Immature natural killer cell (primary cell): ENCODE data around the gene TMEM235. TPM values are rescaled to one million over a fixed set of nuclear protein-coding genes. Genes with fewer than 3 reads are reported as not detected.
A peak's percentile ranks its signal among the peaks of the same experiment; 100 is the strongest.

Experiments used
- DNase-seq, 3 donors: peaks; one replicate each; pipeline ENCODE4 v3.0.0; 2022; ENCODE audit warnings: mixed read lengths in 1 of 3
- H3K27ac Mint-ChIP-seq, 6 donors: one replicate each; pipeline ENCODE4 v1.8.0; 2020; ENCODE audit warnings: mixed read lengths in 6 of 6, mild to moderate bottlenecking in 5 of 6, inconsistent platforms in 4 of 6, moderate library complexity in 3 of 6
- H3K27me3 Mint-ChIP-seq, 3 donors: one replicate each; pipeline ENCODE4 v1.8.0; 2020 to 2021; ENCODE audit warnings: low read depth in 3 of 3, mild to moderate bottlenecking in 3 of 3, mixed read lengths in 3 of 3, moderate library complexity in 3 of 3, inconsistent platforms in 1 of 3
- H3K36me3 Mint-ChIP-seq, 3 donors: one replicate each; pipeline ENCODE4 v1.8.0; 2020; ENCODE audit warnings: mixed read lengths in 3 of 3, inconsistent platforms in 2 of 3, mild to moderate bottlenecking in 2 of 3
- H3K4me1 Mint-ChIP-seq, 2 donors: one replicate each; pipeline ENCODE4 v1.8.0; 2020; ENCODE audit warnings: inconsistent platforms in 2 of 2, mild to moderate bottlenecking in 2 of 2, mixed read lengths in 2 of 2, moderate library complexity in 1 of 2
- H3K4me3 Mint-ChIP-seq, 5 donors: one replicate each; pipeline ENCODE4 v1.8.0; 2020; ENCODE audit warnings: mild to moderate bottlenecking in 5 of 5, mixed read lengths in 5 of 5, inconsistent platforms in 3 of 5, moderate library complexity in 3 of 5
- H3K9me3 Mint-ChIP-seq, 6 donors: one replicate each; pipeline ENCODE4 v1.8.0; 2020; ENCODE audit warnings: mild to moderate bottlenecking in 6 of 6, mixed read lengths in 6 of 6, inconsistent platforms in 4 of 6, moderate library complexity in 3 of 6
- polyA plus RNA-seq, 3 donors: library from polyadenylated mRNA; unstranded; fragments of 300-500 nt; fragmentation: Illumina TruSeq; gene quantifications; one replicate each; pipeline ENCODE4 v1.2.3, GENCODE V29; 2021

TMEM235 gene
- polyA plus RNA-seq, 3 donors from 2014 or later: not detected

DNA sequence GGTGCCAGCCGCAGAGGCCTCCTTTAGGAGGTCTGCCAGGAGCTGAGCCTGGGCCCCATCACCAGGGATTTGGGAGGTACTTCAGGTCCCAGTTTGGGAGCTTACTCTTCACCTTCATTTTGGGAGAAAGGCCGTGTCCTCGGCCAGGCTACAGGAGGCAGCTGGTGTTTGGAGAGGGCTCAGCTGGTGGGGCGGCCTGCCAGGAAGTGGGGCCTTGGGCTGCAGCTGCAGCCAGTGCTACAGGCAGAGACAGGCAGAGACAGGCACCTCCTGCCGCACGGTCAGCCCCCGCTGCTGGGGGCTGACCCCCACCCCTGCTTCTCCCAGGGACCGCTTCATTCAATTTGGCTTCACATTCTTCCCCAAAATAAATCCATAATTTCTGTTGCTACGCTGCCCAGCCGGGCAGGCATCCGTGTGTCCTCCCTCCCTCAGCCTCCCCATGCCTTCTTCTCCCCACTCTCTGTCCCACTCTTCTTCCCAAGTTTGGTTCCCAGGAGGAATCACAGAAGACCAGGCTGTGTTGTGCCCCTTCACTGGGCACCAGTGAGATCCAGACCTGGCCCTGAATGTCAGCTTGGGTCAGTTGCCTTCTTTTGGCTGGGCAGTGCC is 6.1 kb downstream of the TMEM235 start:
- H3K27ac Mint-ChIP-seq: no peak overlapping the region
- peaks cover 0 to 4% (median 3%) of the 10 kb centered on the region in 3 donors for H3K27me3 Mint-ChIP-seq
- peaks cover 0 to 3% of the 10 kb centered on the region in 2 donors for H3K4me1 Mint-ChIP-seq
- no peak for DNase-seq
- H3K36me3 Mint-ChIP-seq: no peaks in the 10 kb centered on the region
- H3K4me3 Mint-ChIP-seq: no peak overlapping the region
- no peaks in the 10 kb centered on the region for H3K9me3 Mint-ChIP-seq

- Mint-ChIP-seq H3K27ac (no peak overlapping the region), H3K9me3 (no peaks in the 10 kb centered on the region), H3K36me3 (no peaks in the 10 kb centered on the region), H3K4me1 (no peaks in the 10 kb centered on the region), H3K27me3 (peaks cover 0 to 1% (median 0%) of the 10 kb centered on the region in 3 donors), H3K4me3 (no peak overlapping the region)
- DNase-seq: no peak
These were observed 7.5 kb downstream of the TMEM235 start for GRCh38 chr17:78238823-78239488.

- no peak overlapping the region for H3K4me3 Mint-ChIP-seq
- peaks cover 0 to under 1% (median 0%) of the 10 kb centered on the region in 3 donors for H3K27me3 Mint-ChIP-seq
- H3K4me1 Mint-ChIP-seq: no peaks in the 10 kb centered on the region
- H3K27ac Mint-ChIP-seq: no peak overlapping the region
- H3K9me3 Mint-ChIP-seq: no peaks in the 10 kb centered on the region
- DNase-seq: no peak
- H3K36me3 Mint-ChIP-seq: no peaks in the 10 kb centered on the region
These were observed 8.1 kb downstream of the TMEM235 start for GRCh38 chr17:78239489-78239931.

DNA sequence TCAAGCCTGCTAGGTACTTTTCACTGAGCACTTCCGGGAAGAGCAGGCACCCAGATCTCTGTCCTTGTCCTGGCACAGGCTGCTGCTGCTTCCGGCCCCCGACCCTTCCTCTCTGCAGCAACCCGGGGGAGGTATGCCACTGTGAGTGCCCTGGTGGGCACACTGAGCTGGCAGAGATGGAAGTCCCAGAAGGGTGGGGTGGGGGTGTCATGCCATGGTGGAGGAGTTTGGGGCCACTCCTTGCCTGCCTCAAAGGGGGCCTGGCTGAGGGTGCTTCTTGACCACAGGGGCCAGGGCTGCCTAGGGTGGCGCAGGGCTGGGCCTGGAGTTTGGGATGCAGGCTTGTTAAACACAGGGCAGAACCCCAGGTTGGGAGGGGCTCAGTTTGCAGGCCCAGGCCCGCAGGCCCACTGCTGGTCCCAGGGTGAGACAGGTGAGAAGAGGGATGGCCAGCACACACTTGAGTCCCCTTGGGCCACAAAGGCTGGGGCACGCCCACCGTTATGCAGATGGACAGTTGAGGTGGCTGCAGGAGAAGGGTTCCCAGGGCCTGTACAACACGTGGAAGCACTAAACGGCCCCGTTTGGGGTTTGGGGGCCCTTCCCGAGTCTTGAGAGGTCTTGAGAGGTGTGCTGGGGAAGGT is 8.7 kb downstream of the TMEM235 start:
- no peaks in the 10 kb centered on the region for H3K27me3 Mint-ChIP-seq
- no peaks in the 10 kb centered on the region for H3K9me3 Mint-ChIP-seq
- H3K36me3 Mint-ChIP-seq: no peaks in the 10 kb centered on the region
- no peak overlapping the region for H3K4me3 Mint-ChIP-seq
- no peak for DNase-seq
- H3K27ac Mint-ChIP-seq: peak overlapping the region in 1 of 6 donors; percentile 11
- no peaks in the 10 kb centered on the region for H3K4me1 Mint-ChIP-seq

DNA sequence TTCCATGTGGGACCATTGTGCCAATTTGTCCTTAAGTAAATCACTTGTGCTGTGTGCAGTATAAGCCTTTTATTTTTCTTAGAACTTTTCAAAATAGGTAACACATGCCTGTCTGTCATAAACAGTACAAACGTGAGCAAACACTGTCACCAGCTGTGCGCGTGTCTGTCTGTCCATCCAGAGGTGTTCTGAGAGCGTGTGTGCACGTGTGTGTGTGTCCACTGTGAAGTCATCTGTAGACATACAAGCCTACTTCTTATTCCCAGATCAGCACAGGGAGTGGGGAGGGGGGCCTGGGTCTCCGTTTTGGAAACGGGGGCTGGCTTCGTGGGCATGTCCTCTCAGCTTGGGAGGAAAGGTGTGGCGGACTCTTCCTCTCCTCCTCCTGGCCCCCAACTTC is 9.4 kb downstream of the TMEM235 start:
- peaks cover 0 to 2% (median 0%) of the 10 kb centered on the region in 3 donors for H3K36me3 Mint-ChIP-seq
- no peak overlapping the region for H3K27ac Mint-ChIP-seq
- no peaks in the 10 kb centered on the region for H3K4me1 Mint-ChIP-seq
- H3K4me3 Mint-ChIP-seq: no peak overlapping the region
- H3K27me3 Mint-ChIP-seq: no peaks in the 10 kb centered on the region
- H3K9me3 Mint-ChIP-seq: no peaks in the 10 kb centered on the region
- no peak for DNase-seq

- H3K27ac Mint-ChIP-seq: no peak overlapping the region
- no peak overlapping the region for H3K4me3 Mint-ChIP-seq
- DNase-seq: no peak
- peaks cover 0 to 2% (median 0%) of the 10 kb centered on the region in 3 donors for H3K36me3 Mint-ChIP-seq
- H3K4me1 Mint-ChIP-seq: no peaks in the 10 kb centered on the region
- H3K9me3 Mint-ChIP-seq: no peaks in the 10 kb centered on the region
- no peaks in the 10 kb centered on the region for H3K27me3 Mint-ChIP-seq
These were observed 10.0 kb downstream of the TMEM235 start for GRCh38 chr17:78241277-78242023.

DNA sequence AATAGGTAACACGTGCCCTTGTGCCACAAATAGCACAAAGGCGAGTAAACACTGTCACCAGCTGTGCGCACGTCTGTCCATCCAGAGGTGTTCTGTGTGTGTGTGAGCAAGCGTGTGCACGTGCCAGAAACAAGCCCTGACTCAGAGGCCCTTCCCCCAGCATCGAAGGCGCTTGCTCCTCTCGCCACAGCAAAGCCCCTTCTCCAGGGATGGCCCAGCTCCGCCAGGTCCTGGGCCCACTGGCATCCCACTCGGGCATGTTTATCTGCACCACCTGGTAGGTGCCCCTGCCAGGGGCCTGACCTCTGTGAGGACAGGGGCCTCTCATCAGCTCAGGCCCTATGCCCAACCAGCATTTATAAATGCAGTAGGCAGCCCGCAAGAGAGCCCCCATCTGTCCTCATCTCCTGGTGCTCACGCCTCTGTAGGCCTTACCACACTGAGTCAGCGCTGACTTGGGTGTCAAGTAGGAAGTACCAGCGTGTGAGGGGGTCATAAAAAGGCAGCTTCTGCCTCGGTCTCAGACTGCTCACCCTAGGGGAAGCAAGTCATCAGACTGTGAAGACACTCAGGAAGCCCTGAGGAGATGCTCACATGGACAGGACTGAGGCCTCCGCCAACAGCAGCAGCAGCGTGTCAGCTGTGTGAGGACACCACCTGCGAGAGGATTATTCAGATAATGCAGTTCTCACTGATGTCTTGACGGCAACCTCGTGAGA is 10.8 kb downstream of the TMEM235 start:
- peaks cover 0 to 2% (median 0%) of the 10 kb centered on the region in 3 donors for H3K36me3 Mint-ChIP-seq
- no peak for DNase-seq
- no peak overlapping the region for H3K4me3 Mint-ChIP-seq
- H3K27ac Mint-ChIP-seq: peak overlapping the region in 1 of 6 donors; percentile 53
- no peaks in the 10 kb centered on the region for H3K9me3 Mint-ChIP-seq
- no peaks in the 10 kb centered on the region for H3K4me1 Mint-ChIP-seq
- peaks cover 0 to 1% (median 0%) of the 10 kb centered on the region in 3 donors for H3K27me3 Mint-ChIP-seq

DNA sequence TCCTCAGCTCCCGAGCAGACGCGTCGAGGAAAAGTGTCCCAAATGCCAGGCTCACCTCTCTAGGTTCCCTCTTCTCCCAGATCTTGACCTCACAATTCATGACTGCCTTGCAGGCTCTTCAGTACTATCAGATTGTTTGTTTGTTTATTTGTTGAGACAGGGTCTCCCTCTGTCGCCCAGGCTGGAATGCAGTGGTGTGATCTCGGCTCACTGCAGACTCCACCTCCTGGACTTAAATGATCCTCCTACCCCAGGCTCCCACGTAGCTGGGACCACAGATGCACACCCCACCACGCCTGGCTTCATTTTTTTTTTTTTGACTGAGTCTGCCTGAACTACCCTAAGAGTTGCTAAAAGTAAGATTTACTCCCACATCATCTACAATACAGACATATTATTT is 15.9 kb downstream of the TMEM235 start:
- Mint-ChIP-seq H3K27me3 (peaks cover 0 to 3% (median 2%) of the 10 kb centered on the region in 3 donors), H3K4me1 (peaks cover 3 to 8% of the 10 kb centered on the region in 2 donors), H3K27ac (no peak overlapping the region), H3K36me3 (peaks cover 0 to 2% (median 0%) of the 10 kb centered on the region in 3 donors), H3K9me3 (no peaks in the 10 kb centered on the region), H3K4me3 (no peak overlapping the region)
- DNase-seq: no peak

DNA sequence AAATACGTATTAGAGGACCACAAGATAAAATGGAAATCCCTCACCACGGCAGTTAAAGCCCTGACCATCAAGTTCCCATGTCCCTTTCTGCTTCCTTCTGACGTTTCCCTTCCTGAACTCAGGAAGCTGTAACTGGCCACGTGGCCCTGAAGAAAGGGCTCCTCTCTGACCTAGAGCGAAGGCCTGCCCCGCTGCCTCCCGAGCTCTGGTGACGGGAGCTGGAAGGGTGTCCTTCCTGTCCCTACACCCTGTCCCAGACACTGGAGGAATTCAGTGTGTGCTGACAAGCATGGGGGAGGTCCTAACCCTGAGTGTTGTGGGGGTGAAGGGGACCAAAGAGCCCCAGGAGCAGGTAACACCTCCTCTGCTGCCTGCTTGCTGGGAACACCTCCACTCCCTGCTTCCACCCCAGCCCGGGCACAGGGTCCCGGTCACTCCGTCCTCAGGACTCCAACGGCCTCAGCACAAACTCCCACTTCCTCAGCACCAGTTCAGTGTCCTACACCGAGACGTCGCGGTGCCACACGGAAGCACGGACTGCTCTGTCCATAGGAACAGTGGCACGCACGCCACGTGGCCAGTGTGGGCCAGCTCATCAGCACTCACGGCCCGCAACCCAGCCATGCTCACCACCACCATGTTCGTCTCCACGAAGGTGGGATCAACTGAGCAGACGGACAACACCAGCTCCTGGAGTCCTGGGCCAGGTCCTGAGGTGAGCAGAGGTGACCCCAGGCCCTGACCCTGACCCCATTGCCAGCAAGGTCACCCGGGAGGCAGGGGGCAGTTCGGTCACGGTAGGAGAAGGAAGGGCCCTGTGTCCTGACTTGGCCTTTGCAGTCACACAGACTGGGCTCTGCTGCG is 16.9 kb downstream of the TMEM235 start:
- DNase-seq: no peak
- no peaks in the 10 kb centered on the region for H3K9me3 Mint-ChIP-seq
- peaks cover 2 to 5% (median 2%) of the 10 kb centered on the region in 3 donors for H3K27me3 Mint-ChIP-seq
- peaks cover 13 to 15% of the 10 kb centered on the region in 2 donors for H3K4me1 Mint-ChIP-seq
- no peak overlapping the region for H3K27ac Mint-ChIP-seq
- H3K36me3 Mint-ChIP-seq: peaks cover 0 to 2% (median 0%) of the 10 kb centered on the region in 3 donors
- no peak overlapping the region for H3K4me3 Mint-ChIP-seq

GRCh38 chr17:78249074-78249817 is 17.8 kb downstream of the TMEM235 start:
- Mint-ChIP-seq H3K4me3 (no peak overlapping the region), H3K27me3 (peaks cover 2 to 5% (median 2%) of the 10 kb centered on the region in 3 donors), H3K27ac (no peak overlapping the region), H3K4me1 (peaks cover 14 to 17% of the 10 kb centered on the region in 2 donors), H3K9me3 (no peaks in the 10 kb centered on the region), H3K36me3 (peaks cover 0 to 2% (median 0%) of the 10 kb centered on the region in 3 donors)
- no peak for DNase-seq

- H3K4me3 Mint-ChIP-seq: no peak overlapping the region
- H3K36me3 Mint-ChIP-seq: peaks cover 0 to 2% (median 0%) of the 10 kb centered on the region in 3 donors
- no peaks in the 10 kb centered on the region for H3K9me3 Mint-ChIP-seq
- no peak overlapping the region for H3K27ac Mint-ChIP-seq
- no peak for DNase-seq
- peaks cover 4 to 5% (median 4%) of the 10 kb centered on the region in 3 donors for H3K27me3 Mint-ChIP-seq
- peaks cover 20 to 22% of the 10 kb centered on the region in 2 donors for H3K4me1 Mint-ChIP-seq
These were observed 18.7 kb downstream of the TMEM235 start for GRCh38 chr17:78249818-78250806.
